TTC549 (cell line): Measurements from ENCODE around the gene PTPRN2.
"Not testable (repeated sequence)": the region's sequence is repeated elsewhere in the genome, so short reads cannot be mapped to it uniquely, and the experiment has no call there.

Source experiments
- FAIRE-seq: peaks from 2 replicates; lab custom pipeline; 2012; peaks lifted over from hg19 to GRCh38; lab: Jason Lieb, UNC

PTPRN2 gene

DNA sequence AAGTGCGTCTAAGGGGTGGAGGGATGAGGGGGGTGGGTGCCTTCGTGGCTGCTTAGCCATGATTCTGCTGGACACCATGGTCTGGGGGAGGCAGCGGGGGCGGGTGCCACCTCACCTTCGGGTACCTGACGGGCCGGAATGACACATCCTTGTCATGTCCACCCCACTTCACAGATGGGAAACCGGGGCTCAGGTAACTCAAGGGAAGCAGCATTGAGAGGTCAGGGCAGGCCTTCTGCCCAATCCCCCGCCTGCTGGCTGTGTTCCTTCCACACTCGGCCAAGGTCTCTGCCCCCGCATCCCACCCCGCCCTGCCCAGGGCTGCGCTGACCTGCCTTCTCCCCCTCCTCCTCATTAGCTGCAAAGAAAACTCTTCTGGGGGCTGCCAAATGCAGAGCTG is 598.0 kb downstream of the PTPRN2 start:
- no peak for FAIRE-seq

GRCh38 chr7:157987906-157988305 is 599.7 kb downstream of the PTPRN2 start:
- FAIRE-seq: no peak

GRCh38 chr7:157986051-157986450 is 601.6 kb downstream of the PTPRN2 start:
- FAIRE-seq: no peak

DNA sequence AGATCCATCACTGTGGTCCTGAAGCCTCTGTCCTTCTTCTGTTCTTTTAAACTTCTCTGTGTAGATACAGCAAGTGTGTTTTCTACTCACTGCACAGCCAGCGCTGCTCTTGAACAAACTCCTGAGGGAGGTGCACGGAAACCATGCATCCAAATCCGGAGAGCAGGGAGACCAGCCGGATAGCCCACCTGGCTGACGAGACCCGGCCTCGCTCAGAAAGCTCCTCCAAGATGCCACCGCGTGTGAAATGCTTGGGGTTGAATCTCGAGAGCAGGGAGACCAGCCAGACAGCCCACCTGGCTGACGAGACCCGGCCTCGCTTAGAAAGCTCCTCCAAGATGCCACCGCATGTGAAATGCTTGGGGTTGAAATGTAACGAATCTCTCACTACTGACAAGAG is 602.0 kb downstream of the PTPRN2 start:
- no peak for FAIRE-seq

- no peak for FAIRE-seq
Observed at GRCh38 chr7:157984423-157985163, 603.0 kb downstream of the PTPRN2 start.

GRCh38 chr7:157983502-157984422 is 603.9 kb downstream of the PTPRN2 start:
- FAIRE-seq: no peak

- FAIRE-seq: no peak
Observed at GRCh38 chr7:157981778-157982177, 605.8 kb downstream of the PTPRN2 start.

DNA sequence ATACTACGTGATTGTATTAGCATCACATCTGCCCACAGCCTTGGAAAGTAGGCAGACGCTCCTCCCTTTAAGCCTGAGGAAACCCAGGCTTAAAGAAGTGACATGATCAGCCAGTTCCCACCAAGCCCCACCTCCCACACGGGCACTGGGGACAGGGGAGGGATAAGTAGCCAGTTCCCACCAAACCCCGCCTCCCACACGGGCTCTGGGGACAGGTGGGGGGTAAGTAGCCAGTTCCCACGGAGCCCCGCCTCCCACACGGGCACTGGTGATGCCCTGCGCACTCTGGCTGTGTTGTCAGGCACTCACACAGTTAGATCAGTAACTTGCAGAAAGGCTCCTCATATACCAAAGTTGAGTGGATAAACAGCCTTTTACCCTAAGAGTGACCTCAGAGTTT is 606.8 kb downstream of the PTPRN2 start:
- no peak for FAIRE-seq

DNA sequence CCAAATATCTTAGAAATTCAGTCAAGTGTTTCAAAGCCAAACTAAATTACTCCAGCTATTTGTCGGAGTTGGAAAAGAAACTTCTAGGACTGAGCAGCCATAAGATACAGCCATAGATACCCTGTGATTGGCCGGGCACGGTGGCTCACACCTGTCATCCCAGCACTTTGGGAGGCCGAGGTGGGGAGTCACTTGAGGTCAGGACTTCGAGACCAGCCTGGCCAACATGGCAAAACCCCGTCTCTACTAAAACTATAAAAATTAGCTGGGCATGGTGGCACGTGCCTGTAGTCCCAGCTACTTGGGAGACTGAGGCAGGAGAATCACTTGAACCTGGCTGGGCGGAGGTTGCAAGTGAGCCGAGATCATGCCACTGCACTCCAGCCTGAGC is 607.3 kb downstream of the PTPRN2 start:
- not testable (repeated sequence) for FAIRE-seq

DNA sequence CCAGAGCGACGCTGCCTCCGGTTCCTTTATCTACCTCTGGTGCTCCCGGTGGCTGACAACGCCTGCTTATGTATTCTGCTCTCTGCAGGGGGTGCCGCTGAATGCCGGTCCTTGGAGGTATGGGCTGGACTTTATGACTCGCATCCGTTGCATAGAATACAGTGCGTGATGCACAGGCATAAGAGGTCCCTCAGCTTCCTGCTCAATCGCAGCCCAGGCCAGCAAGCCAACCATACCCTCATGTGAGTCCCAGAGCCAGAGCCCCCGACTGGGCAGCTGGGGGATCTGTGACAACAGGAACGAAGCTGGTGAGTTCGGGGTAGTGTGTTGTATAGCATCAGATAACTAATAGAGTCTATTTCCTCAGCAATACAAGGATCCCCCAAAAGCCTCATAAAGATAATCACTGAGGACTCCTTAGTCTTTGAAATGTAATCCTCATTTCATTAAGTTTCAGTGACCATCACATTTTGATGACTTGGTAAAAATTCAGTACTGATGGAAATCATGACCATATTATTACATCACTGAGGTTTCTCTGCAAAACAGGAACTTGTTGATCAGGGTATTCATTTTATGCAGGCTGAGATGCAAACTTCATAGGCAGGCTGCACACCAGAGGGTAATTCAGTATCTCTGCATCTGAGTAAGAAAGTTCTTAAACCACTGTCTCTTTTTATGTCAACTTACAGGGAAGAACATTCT is 607.8 kb downstream of the PTPRN2 start:
- FAIRE-seq: no peak

DNA sequence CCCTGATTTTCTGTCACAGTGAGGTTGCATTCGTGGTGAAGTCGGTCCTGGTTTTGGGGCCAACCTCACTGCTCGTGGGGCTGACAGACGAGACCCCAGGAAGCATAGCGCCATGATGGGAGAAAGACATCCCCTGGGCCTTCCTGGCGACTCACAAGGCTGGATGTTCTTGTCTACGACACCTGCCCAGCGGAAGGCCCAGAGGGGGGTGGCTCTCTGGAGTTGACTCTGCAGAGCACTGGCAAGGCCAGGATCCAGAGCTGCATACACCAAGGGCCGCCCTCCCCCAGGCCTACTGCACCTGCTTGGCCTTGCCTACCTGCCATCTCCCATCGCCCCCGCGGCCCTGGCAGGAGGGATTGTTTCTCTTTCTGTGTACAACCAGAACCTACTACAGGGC is 608.9 kb downstream of the PTPRN2 start:
- FAIRE-seq: no peak

- no peak for FAIRE-seq
Observed at GRCh38 chr7:157977717-157978496, 609.7 kb downstream of the PTPRN2 start.

- no peak for FAIRE-seq
Observed at GRCh38 chr7:157977306-157977705, 610.3 kb downstream of the PTPRN2 start.

DNA sequence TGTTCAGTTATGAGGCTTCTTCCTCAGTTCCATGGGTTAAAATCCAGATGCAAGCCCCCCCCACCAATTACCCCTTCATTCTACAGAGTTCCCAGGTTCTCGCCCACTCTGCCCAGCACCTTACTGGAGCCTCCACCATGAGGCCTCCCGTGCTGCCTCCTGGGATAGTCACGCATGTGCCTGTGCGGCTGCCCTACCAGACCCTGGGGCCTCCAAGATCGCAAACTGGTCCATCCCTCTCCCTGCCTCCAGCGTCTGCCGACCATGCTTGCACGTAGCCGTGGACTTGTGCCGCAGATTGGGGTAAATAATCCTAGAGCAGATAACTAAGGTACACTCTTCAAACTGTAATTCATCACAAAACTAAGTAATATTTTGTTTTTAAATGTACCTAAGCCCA is 611.2 kb downstream of the PTPRN2 start:
- FAIRE-seq: no peak

DNA sequence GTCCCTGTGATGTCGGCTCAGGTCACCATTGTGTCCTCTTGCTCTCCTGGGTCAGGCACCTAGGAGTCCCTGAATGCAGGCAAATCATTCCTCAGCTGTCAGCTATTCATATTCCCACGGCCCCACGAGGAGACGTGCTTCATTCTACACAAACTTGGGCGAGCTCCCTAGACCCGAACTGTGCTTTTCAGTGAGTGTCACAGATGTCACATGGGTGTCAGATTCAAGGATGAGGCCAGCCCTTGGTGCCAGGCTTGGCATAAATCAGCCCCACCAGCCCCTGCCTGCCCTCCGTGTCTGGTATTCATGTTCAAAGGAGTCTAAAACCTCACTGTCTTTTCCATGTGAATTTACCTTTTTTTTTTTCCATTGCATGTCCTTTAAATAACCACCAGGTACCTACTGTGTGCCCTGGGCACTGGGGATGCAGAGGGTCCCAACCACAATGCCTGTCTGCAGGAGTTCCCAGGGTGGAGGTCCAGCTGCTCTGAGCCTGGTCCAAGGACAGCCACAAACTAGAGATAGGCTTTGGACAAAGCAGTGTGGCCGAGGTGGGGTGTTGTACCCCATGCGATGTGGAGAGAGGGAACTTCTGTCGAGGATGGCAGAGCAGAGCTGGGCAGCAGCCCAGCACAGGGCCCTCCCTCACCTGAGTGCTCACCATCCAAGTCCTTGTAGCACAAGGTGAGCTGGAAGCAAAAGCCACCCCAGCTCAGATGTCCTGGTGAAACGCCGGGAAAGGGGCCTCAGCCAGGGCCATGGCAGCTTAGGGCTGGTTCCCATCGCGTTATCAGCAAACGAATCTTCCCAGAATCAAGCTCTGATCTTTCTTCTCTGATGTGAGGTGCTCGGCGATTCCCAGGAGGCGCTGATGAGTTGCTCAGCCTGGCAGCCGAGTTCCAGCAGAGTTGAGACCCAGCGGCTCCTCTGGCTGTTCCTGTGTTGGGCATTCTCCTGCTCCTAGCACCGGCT is 611.9 kb downstream of the PTPRN2 start:
- no peak for FAIRE-seq

GRCh38 chr7:157974678-157975230 is 612.9 kb downstream of the PTPRN2 start:
- no peak for FAIRE-seq

DNA sequence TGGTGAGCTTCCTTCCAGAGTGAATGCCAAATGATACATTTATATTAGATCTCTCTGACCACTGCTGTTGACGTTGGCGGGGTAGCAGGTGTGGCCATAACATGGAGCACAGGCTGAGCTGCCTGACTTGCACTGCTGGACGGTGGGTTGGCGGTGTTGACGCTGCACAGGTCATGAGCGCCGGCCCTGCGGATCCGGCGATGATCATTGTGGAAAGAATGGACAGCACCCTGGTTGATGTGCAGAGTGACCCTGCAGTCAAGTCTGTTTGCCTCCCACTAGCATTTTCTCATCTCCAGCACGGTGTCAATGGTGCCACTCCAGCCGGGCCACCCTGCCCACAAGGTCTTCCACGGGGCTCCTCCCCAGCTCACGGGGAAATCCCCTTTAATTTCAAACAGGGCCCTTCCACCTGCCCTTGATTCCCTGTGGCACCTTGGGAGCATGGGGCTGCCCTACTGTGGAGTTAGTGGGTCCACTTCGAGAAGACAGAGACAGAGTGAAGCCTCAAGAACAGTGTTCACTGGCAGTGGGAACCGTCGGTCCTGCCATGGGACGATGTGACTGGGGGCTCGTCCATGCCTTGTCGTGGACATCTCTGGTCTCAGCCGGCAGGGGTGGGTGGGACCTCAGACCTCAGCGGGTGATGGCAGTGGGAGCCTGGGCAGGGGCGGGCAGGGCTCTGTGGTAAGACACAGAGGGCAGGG is 613.5 kb downstream of the PTPRN2 start:
- no peak for FAIRE-seq

- FAIRE-seq: no peak
Observed at GRCh38 chr7:157972914-157973313, 614.7 kb downstream of the PTPRN2 start.

GRCh38 chr7:157971501-157971900 is 616.1 kb downstream of the PTPRN2 start:
- FAIRE-seq: no peak

GRCh38 chr7:157970744-157971143 is 616.9 kb downstream of the PTPRN2 start:
- no peak for FAIRE-seq
